Measurements from ENCODE around the gene SEMA4A. TPM values are rescaled to one million over a fixed set of nuclear protein-coding genes. Genes with fewer than 3 reads are reported as not detected.
A peak's percentile ranks its signal among the peaks of the same experiment; 100 is the strongest.

SEMA4A gene
- total and polyA plus RNA-seq, 9 donors: 2.1 to 9.0 (median 3.7) TPM

DNA sequence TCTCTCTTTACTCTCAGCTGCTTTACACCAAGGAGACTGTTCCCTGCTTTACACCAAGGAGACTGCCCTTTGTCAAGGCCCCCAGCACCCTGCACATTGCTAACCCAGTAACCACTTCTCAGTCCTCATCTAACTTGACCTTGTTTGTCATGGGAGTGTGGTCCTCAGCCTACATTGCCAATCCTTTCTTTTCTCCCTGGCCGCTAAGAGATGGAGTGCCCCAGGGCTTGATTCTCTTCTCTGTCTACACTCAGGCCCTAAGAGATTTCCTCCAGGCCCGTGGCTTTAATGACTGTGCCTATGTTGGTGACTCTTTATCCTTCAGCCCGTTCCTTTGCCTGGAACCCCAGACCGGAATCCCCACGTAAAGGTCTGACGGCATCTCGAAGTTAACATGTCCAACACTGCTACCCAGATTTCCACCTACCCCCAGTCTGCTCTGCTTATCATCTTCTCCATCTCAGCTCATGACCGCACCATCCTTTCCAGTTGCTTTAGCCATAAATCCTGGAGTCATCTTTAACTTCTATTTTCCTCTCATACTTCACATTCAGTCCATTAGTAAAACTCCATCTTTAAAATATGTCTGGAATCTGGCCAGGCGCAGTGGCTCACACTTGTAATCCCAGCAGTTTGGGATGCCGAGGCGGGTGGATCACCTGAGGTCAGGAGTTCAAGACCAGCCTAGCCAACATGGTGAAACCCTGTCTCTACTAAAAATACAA, 9.5 kb upstream of the SEMA4A start:
- no peak overlapping the region for H3K27ac ChIP-seq

DNA sequence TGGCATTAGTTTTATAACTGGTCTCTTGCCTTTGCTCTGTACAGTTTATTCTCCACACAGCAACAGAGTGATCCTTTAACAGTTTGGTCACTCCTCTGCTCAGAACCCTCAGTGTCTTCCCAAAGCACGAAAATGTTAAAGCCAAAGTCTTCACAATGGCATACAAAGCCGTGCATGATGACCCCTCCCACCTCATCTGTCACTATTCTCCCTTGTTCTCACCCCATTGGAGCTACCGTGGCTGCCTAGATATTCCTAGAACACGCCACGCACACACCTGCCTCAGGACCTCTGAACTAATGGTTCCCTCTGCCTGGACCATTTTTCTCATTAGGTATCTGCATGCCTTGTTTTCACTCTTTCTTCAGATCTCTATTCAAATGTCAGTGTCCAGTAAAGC, 8.6 kb upstream of the SEMA4A start:
- intact Hi-C loops (cut with DNase I): loop anchor here in 1 of 4 donors (5.0 kb wide), 1 partner anchor 173 kb away; no protein-coding TSS in a partner anchor
- no peak overlapping the region for H3K27ac ChIP-seq

More for the DNA sequence above, 9.5 kb upstream of the SEMA4A start:
- Histone ChIP-seq H3K4me1 (ENCODE audit: insufficient read depth) (peaks cover 10% of the 10 kb centered on the region), H3K27me3 (no peaks in the 10 kb centered on the region), H3K4me3 (no peak overlapping the region), H3K9me3 (no peaks in the 10 kb centered on the region), H3K36me3 (no peaks in the 10 kb centered on the region)
- TF ChIP-seq POLR2A (IDR thresholded peaks at IDR 0.05): no peak
- no peak for TF ChIP-seq EP300 (IDR thresholded peaks at IDR 0.05)
- TF ChIP-seq, protein P1, sequence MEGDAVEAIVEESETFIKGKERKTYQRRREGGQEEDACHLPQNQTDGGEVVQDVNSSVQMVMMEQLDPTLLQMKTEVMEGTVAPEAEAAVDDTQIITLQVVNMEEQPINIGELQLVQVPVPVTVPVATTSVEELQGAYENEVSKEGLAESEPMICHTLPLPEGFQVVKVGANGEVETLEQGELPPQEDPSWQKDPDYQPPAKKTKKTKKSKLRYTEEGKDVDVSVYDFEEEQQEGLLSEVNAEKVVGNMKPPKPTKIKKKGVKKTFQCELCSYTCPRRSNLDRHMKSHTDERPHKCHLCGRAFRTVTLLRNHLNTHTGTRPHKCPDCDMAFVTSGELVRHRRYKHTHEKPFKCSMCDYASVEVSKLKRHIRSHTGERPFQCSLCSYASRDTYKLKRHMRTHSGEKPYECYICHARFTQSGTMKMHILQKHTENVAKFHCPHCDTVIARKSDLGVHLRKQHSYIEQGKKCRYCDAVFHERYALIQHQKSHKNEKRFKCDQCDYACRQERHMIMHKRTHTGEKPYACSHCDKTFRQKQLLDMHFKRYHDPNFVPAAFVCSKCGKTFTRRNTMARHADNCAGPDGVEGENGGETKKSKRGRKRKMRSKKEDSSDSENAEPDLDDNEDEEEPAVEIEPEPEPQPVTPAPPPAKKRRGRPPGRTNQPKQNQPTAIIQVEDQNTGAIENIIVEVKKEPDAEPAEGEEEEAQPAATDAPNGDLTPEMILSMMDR (IDR thresholded peaks at IDR 0.05): no peak
- DNase-seq: no peak
- intact Hi-C loops (cut with DNase I): no loop called here
- WGBS, 3 donors: 44 to 59% (median 55%) methylated on average over 11 of the region's 11 CpGs

DNA sequence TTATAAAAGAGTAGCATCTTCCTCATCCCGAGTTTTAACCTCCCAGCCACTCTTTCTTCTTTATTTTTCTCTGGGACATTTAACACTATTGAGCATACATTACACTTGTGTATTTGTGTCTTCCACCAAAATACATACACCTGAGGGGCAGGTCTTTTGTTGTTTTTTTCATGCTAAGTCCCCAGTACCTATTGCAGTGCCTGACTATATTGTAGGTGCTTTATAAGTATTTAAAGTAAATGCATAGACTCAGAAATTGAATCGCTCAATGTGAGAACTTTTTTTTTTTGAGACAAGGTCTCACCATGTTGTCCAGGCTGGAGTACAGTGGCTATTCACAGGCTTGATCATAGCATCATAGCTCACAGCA, 7.8 kb upstream of the SEMA4A start:
- H3K27me3 ChIP-seq: no peaks in the 10 kb centered on the region
- H3K9me3 ChIP-seq: no peaks in the 10 kb centered on the region
- intact Hi-C loops (cut with DNase I): loop anchor here (2.0 to 5.0 kb wide), 2 partner anchors 79 to 172 kb away; no protein-coding TSS in a partner anchor
- TF ChIP-seq POLR2A (IDR thresholded peaks at IDR 0.05) (no peak), EP300 (IDR thresholded peaks at IDR 0.05) (no peak)
- TF ChIP-seq, protein P1 (IDR thresholded peaks at IDR 0.05): no peak
- DNase-seq: no peak
- no peak overlapping the region for H3K27ac ChIP-seq
- H3K4me3 ChIP-seq: no peak overlapping the region
- no peaks in the 10 kb centered on the region for H3K36me3 ChIP-seq
- WGBS, 3 donors: 36 to 52% (median 41%) methylated on average over 2 of the region's 2 CpGs
- peaks cover 10% of the 10 kb centered on the region for H3K4me1 ChIP-seq (ENCODE audit: insufficient read depth)

More for the DNA sequence above, 8.6 kb upstream of the SEMA4A start:
- Histone ChIP-seq H3K9me3 (no peaks in the 10 kb centered on the region), H3K4me1 (ENCODE audit: insufficient read depth) (peaks cover 10% of the 10 kb centered on the region), H3K36me3 (no peaks in the 10 kb centered on the region), H3K4me3 (no peak overlapping the region), H3K27me3 (no peaks in the 10 kb centered on the region)
- WGBS, 3 donors: 37 to 49% (median 41%) methylated on average over 5 of the region's 5 CpGs
- DNase-seq: no peak
- TF ChIP-seq, protein P1 (IDR thresholded peaks at IDR 0.05): no peak
- no peak for TF ChIP-seq EP300 (IDR thresholded peaks at IDR 0.05)
- TF ChIP-seq POLR2A (IDR thresholded peaks at IDR 0.05): no peak

DNA sequence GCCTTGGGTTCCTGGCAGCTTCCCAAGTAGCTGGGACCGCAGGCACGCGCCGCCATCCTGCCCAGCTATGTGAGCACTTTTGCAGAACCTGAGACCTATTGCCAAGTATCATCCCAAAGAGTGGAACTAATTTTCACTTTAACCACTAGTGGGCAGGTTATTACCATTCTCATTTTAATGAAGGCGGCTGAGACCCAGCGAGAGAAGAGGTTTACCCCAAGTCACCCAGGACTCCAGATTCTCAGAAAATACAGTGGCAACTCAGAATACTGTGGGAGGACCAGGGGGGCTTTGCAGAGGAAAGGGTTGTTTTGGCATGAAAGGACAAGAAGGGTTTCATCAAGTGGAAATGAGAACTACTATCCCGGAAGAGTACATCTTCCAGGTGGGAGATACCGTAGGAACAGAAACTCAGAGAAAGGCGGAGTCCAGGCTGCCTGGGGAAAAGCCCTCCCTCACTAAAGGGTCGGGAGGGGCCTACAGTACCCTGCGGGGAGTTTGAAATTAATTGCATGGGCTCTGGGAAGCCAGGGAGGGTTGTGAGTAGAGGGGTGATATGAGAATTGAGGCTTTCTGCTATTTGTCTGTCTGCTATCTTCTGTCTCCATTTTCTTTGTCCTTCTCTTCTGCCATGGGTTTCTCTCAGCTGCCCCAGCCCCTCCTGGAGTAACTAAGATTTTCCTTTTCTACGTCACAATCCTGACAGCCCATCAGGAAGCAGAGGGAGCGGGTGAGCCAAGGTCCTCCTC, 7.2 kb upstream of the SEMA4A start:
- 5 to 7% (median 6%) methylated on average over 13 of the region's 13 CpGs for WGBS, 3 donors
- intact Hi-C loops (cut with DNase I): loop anchor here (2.0 to 5.0 kb wide), 2 partner anchors 79 to 171 kb away; no protein-coding TSS in a partner anchor
- peaks cover 8% of the 10 kb centered on the region for H3K4me1 ChIP-seq (ENCODE audit: insufficient read depth)
- no peaks in the 10 kb centered on the region for H3K36me3 ChIP-seq
- TF ChIP-seq EP300 (IDR thresholded peaks at IDR 0.05) (no peak), POLR2A (IDR thresholded peaks at IDR 0.05) (no peak)
- TF ChIP-seq, protein P1 (IDR thresholded peaks at IDR 0.05): peak; percentile 38 to 74 (median 70)
- peak in 4 of 5 donors; percentile 61 to 74 (median 70) for DNase-seq
- H3K27ac ChIP-seq: no peak overlapping the region
- H3K9me3 ChIP-seq: no peaks in the 10 kb centered on the region
- H3K27me3 ChIP-seq: no peaks in the 10 kb centered on the region
- H3K4me3 ChIP-seq: no peak overlapping the region
